Measurements from ENCODE around the gene C1QTNF1.

GRCh38 chr17:79043191-79043930 lies 19.4 kb downstream of the C1QTNF1 start:
- no peak for TF ChIP-seq CTCF (IDR thresholded peaks at IDR 0.05)
- TF ChIP-seq EZH2 (IDR thresholded peaks at IDR 0.05; ENCODE audit: borderline replicate concordance, insufficient read depth, low read depth, low read length, poor library complexity, severe bottlenecking), result no peak

All from B cell (primary cell).